DND-41 (cell line): ENCODE data around the gene OR11A1.

Source experiments
- ATAC-seq: fragments of 200-7000 bp; cut with Tn5 transposase; 3 replicates; pipeline ENCODE4 v1.9.1; 2021; ENCODE audit warnings: low read depth; ENCODE audit not compliant: insufficient read depth
- DNase-seq: peaks from one replicate; pipeline ENCODE4 v3.0.0-alpha.2; 2020
- H2AFZ ChIP-seq: 2 replicates; pipeline ENCODE4 v1.6.0; 2012; ENCODE audit warnings: low read depth, low read length
- H3K27ac ChIP-seq: 2 replicates; pipeline ENCODE4 v1.5.1; 2012; ENCODE audit warnings: low read length, inconsistent platforms
- H3K27me3 ChIP-seq: fragments of 200-600 bp; sonication (generic); 2 replicates; pipeline ENCODE4 v1.6.0; 2012; ENCODE audit warnings: low read length, mild to moderate bottlenecking, inconsistent platforms; ENCODE audit not compliant: insufficient read depth, poor library complexity
- H3K36me3 ChIP-seq: 2 replicates; pipeline ENCODE4 v1.5.1; 2012; ENCODE audit warnings: low read length, inconsistent platforms; ENCODE audit not compliant: insufficient read depth
- H3K4me1 ChIP-seq: 2 replicates; pipeline ENCODE4 v1.5.1; 2012; ENCODE audit warnings: mild to moderate bottlenecking, low read length; ENCODE audit not compliant: insufficient read depth
- H3K4me2 ChIP-seq: 2 replicates; pipeline ENCODE4 v1.6.0; 2012; ENCODE audit warnings: mild to moderate bottlenecking, moderate library complexity, low read length, inconsistent platforms; ENCODE audit not compliant: insufficient read depth
- H3K4me3 ChIP-seq, 2 experiments: fragments of 200-600 bp in 1 of 2; shearing (Covaris generic) in 1 of 2; 2 replicates each; pipeline ENCODE4 v1.5.1; 2012 to 2016; ENCODE audit warnings: inconsistent platforms in 2 of 2, low read length in 2 of 2, mild to moderate bottlenecking in 2 of 2, low read depth in 1 of 2, moderate library complexity in 1 of 2
- H3K79me2 ChIP-seq: 2 replicates; pipeline ENCODE4 v1.6.0; 2012; ENCODE audit warnings: low read length, inconsistent platforms; ENCODE audit not compliant: insufficient read depth
- H3K9ac ChIP-seq: 2 replicates; pipeline ENCODE4 v1.6.0; 2012; ENCODE audit warnings: low read depth, mild to moderate bottlenecking, inconsistent platforms, low read length, moderate library complexity
- H3K9me3 ChIP-seq: 2 replicates; pipeline ENCODE4 v1.5.1; 2012; ENCODE audit warnings: low read length, moderate library complexity, mild to moderate bottlenecking, inconsistent platforms; ENCODE audit not compliant: insufficient read depth, severe bottlenecking
- H4K20me1 ChIP-seq: 2 replicates; pipeline ENCODE4 v1.6.0; 2012; ENCODE audit warnings: low read length; ENCODE audit not compliant: insufficient read depth
- CTCF ChIP-seq: IDR thresholded peaks from 2 replicates; pipeline ENCODE4 v1.5.1; 2012; ENCODE audit warnings: borderline replicate concordance, low read length, moderate library complexity, mild to moderate bottlenecking; ENCODE audit not compliant: poor library complexity, severe bottlenecking; ENCODE audit errors: extremely low read depth
- EZH2 ChIP-seq: IDR thresholded peaks from 3 replicates; pipeline ENCODE4 v1.6.1; 2012; ENCODE audit warnings: borderline replicate concordance, low read depth, mild to moderate bottlenecking, moderate library complexity, low read length, inconsistent platforms; ENCODE audit not compliant: severe bottlenecking

Gene OR11A1

GRCh38 chr6:29490055-29490454 is 33.2 kb upstream of the OR11A1 start:
- no peak for TF ChIP-seq CTCF
- TF ChIP-seq EZH2, result no peak
- Histone ChIP-seq H3K4me1 (no peaks in the 10 kb centered on the region), H2AFZ (no peak overlapping the region), H3K27me3 (peaks cover 8% of the 10 kb centered on the region), H3K4me3 (no peak overlapping the region), H3K79me2 (no peaks in the 10 kb centered on the region), H3K36me3 (no peaks in the 10 kb centered on the region), H3K27ac (no peak overlapping the region), H3K4me2 (no peak overlapping the region), H4K20me1 (no peaks in the 10 kb centered on the region; the same call in 1 of the 2 replicates), H3K9ac (no peak overlapping the region), H3K9me3 (no peaks in the 10 kb centered on the region)
- DNase-seq (no peak), ATAC-seq (no peak)

GRCh38 chr6:29489286-29489685 is 32.4 kb upstream of the OR11A1 start:
- no peak for ATAC-seq
- DNase-seq, result no peak

GRCh38 chr6:29488874-29489273 is 32.0 kb upstream of the OR11A1 start:
- no peak overlapping the region for H3K4me3 ChIP-seq
- no peaks in the 10 kb centered on the region for H3K36me3 ChIP-seq
- no peaks in the 10 kb centered on the region; the same call in 1 of the 2 replicates for H4K20me1 ChIP-seq
- H3K27me3 ChIP-seq, result no peaks in the 10 kb centered on the region
- DNase-seq (no peak), ATAC-seq (no peak)
- H3K27ac ChIP-seq, result no peak overlapping the region
- H3K9me3 ChIP-seq, result no peaks in the 10 kb centered on the region
- no peaks in the 10 kb centered on the region for H3K4me1 ChIP-seq
- no peak overlapping the region for H3K4me2 ChIP-seq
- no peak overlapping the region for H3K9ac ChIP-seq
- no peak overlapping the region for H2AFZ ChIP-seq
- no peak for TF ChIP-seq EZH2
- no peak for TF ChIP-seq CTCF
- H3K79me2 ChIP-seq, result no peaks in the 10 kb centered on the region

More at GRCh38 chr6:29489286-29489685, 32.4 kb upstream of the OR11A1 start:
- TF ChIP-seq EZH2 (no peak), CTCF (no peak)
- H3K27me3 ChIP-seq, result peaks cover 3% of the 10 kb centered on the region
- no peak overlapping the region for H3K4me3 ChIP-seq
- H4K20me1 ChIP-seq, result no peaks in the 10 kb centered on the region; the same call in 1 of the 2 replicates
- H3K4me1 ChIP-seq, result no peaks in the 10 kb centered on the region
- no peaks in the 10 kb centered on the region for H3K36me3 ChIP-seq
- H3K9me3 ChIP-seq, result no peaks in the 10 kb centered on the region
- H2AFZ ChIP-seq, result no peak overlapping the region
- H3K4me2 ChIP-seq, result no peak overlapping the region
- no peak overlapping the region for H3K27ac ChIP-seq
- H3K9ac ChIP-seq, result no peak overlapping the region
- no peaks in the 10 kb centered on the region for H3K79me2 ChIP-seq

GRCh38 chr6:29487660-29488059 is 30.8 kb upstream of the OR11A1 start, which contains the start of gene MAS1L:
Gene MAS1L, minus strand, starts transcription at chr6:29487956. Its CDS starts 54 bp downstream, at chr6:29487902.
- no peak within 1 kb of the TSS for H3K4me3 ChIP-seq
- no peak for DNase-seq
- no peak for TF ChIP-seq CTCF
- no peak for TF ChIP-seq EZH2
- ATAC-seq, result no peak
- H3K9ac ChIP-seq, result no peak within 1 kb of the TSS
- H3K27me3 ChIP-seq, result no peaks in the 10 kb centered on the region
- H2AFZ ChIP-seq, result no peak within 1 kb of the TSS
- H4K20me1 ChIP-seq, result no peaks in the 10 kb centered on the region; the same call in 1 of the 2 replicates
- no peaks in the 10 kb centered on the region for H3K4me1 ChIP-seq
- H3K79me2 ChIP-seq, result no peaks in the 10 kb centered on the region
- H3K27ac ChIP-seq, result no peak within 1 kb of the TSS
- no peak within 1 kb of the TSS for H3K4me2 ChIP-seq
- no peaks in the 10 kb centered on the region for H3K9me3 ChIP-seq
- no peaks in the 10 kb centered on the region for H3K36me3 ChIP-seq
